ENCODE data around the gene ATP8A1. TPM values are rescaled to one million over a fixed set of nuclear protein-coding genes. Genes with fewer than 3 reads are reported as not detected.
A peak's percentile ranks its signal among the peaks of the same experiment; 100 is the strongest.
"Not testable (repeated sequence)": the region's sequence is repeated elsewhere in the genome, so short reads cannot be mapped to it uniquely, and the experiment has no call there.

Gene ATP8A1
- 39.7 TPM for total RNA-seq

GRCh38 chr4:42656944-42657792, at the start of gene ATP8A1:
Gene ATP8A1, minus strand, starts transcription at chr4:42657105. Its CDS starts 232 bp downstream, at chr4:42656873.
- no peaks in the 10 kb centered on the region for H3K36me3 ChIP-seq (ENCODE audit: control insufficient read depth in 3 of 3, insufficient read depth in 3 of 3, low read length in 3 of 3)
- H3K27me3 ChIP-seq (ENCODE audit: control insufficient read depth in 3 of 3, insufficient read depth in 3 of 3, low read length in 3 of 3) = no peaks in the 10 kb centered on the region
- peak within 1 kb of the TSS; percentile 87 for H3K27ac ChIP-seq (ENCODE audit: low read depth, low read length)
- peak within 1 kb of the TSS; percentile 86 to 90 (median 89) for H3K9ac ChIP-seq (ENCODE audit: low read depth in 1 of 3, low read length in 3 of 3)
- no peaks in the 10 kb centered on the region for H3K9me3 ChIP-seq (ENCODE audit: control insufficient read depth in 3 of 3, low read length in 3 of 3)
- H3K4me3 ChIP-seq (ENCODE audit: low read length in 3 of 3) = peak within 1 kb of the TSS; percentile 81 to 86 (median 85)
- H3K4me1 ChIP-seq (ENCODE audit: control insufficient read depth in 3 of 3, insufficient read depth in 3 of 3, low read length in 3 of 3) = peaks cover 33 to 39% (median 38%) of the 10 kb centered on the region in 3 donors

DNA sequence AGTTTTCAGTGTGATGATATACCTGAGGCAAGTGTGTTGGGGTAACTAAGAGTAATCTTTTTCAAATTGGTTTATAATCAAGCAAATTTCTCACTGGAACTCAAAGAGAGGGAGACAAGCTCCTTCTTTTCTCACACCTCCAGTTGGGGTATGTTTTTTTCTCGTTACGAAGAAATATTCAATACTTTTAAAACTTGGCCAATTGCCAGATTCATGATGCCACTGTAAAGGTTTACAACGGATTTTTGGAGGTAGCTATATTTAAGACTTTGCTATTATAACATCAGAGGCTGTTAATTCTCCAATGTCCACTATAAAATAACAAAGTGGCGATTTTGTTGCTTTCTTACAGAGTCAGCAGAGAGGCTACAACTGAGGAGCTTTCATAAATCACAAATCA, 49.2 kb upstream of the ATP8A1 start:
- no peak overlapping the region for H3K9ac ChIP-seq (ENCODE audit: low read depth in 1 of 3, low read length in 3 of 3)
- no peaks in the 10 kb centered on the region for H3K36me3 ChIP-seq (ENCODE audit: control insufficient read depth in 3 of 3, insufficient read depth in 3 of 3, low read length in 3 of 3)
- H3K4me1 ChIP-seq (ENCODE audit: control insufficient read depth in 3 of 3, insufficient read depth in 3 of 3, low read length in 3 of 3) = no peaks in the 10 kb centered on the region
- H3K4me3 ChIP-seq (ENCODE audit: low read length in 3 of 3) = no peak overlapping the region
- no peaks in the 10 kb centered on the region for H3K9me3 ChIP-seq (ENCODE audit: control insufficient read depth in 3 of 3, low read length in 3 of 3)
- no peaks in the 10 kb centered on the region for H3K27me3 ChIP-seq (ENCODE audit: control insufficient read depth in 3 of 3, insufficient read depth in 3 of 3, low read length in 3 of 3)
- no peak overlapping the region for H3K27ac ChIP-seq (ENCODE audit: low read depth, low read length)

DNA sequence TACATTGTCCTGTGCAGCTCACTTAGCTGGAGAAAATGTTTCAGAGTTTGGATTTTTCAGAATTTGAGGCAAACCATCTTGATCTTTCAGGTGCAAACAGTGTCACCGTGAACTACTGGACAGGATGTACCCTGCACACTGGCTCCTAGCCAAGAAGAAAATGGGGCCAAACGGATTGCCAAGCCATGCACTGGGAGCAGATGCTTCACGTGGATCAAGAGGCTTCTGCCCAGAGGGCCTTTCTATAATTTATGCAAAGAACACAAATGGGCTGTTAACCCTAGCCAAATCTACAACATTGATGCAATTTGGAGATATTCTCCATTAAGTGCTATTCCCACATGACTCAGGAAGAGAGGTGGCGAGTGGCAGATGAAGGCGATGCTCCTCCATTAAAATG, 46.9 kb upstream of the ATP8A1 start:
- Histone ChIP-seq H3K36me3 (ENCODE audit: control insufficient read depth in 3 of 3, insufficient read depth in 3 of 3, low read length in 3 of 3) (no peaks in the 10 kb centered on the region), H3K4me1 (ENCODE audit: control insufficient read depth in 3 of 3, insufficient read depth in 3 of 3, low read length in 3 of 3) (no peaks in the 10 kb centered on the region), H3K27me3 (ENCODE audit: control insufficient read depth in 3 of 3, insufficient read depth in 3 of 3, low read length in 3 of 3) (no peaks in the 10 kb centered on the region), H3K9ac (ENCODE audit: low read depth in 1 of 3, low read length in 3 of 3) (no peak overlapping the region), H3K4me3 (ENCODE audit: low read length in 3 of 3) (no peak overlapping the region), H3K27ac (ENCODE audit: low read depth, low read length) (no peak overlapping the region), H3K9me3 (ENCODE audit: control insufficient read depth in 3 of 3, low read length in 3 of 3) (no peaks in the 10 kb centered on the region)

GRCh38 chr4:42702895-42703294, 46.0 kb upstream of the ATP8A1 start:
- no peaks in the 10 kb centered on the region for H3K36me3 ChIP-seq (ENCODE audit: control insufficient read depth in 3 of 3, insufficient read depth in 3 of 3, low read length in 3 of 3)
- H3K27ac ChIP-seq (ENCODE audit: low read depth, low read length) = no peak overlapping the region
- H3K27me3 ChIP-seq (ENCODE audit: control insufficient read depth in 3 of 3, insufficient read depth in 3 of 3, low read length in 3 of 3) = no peaks in the 10 kb centered on the region
- no peak overlapping the region for H3K9ac ChIP-seq (ENCODE audit: low read depth in 1 of 3, low read length in 3 of 3)
- no peak overlapping the region for H3K4me3 ChIP-seq (ENCODE audit: low read length in 3 of 3)
- H3K4me1 ChIP-seq (ENCODE audit: control insufficient read depth in 3 of 3, insufficient read depth in 3 of 3, low read length in 3 of 3) = no peaks in the 10 kb centered on the region
- no peaks in the 10 kb centered on the region for H3K9me3 ChIP-seq (ENCODE audit: control insufficient read depth in 3 of 3, low read length in 3 of 3)

- H3K27ac ChIP-seq (ENCODE audit: low read depth, low read length); H3K36me3 ChIP-seq (ENCODE audit: control insufficient read depth in 3 of 3, insufficient read depth in 3 of 3, low read length in 3 of 3); H3K4me3 ChIP-seq (ENCODE audit: low read length in 3 of 3); H3K9ac ChIP-seq (ENCODE audit: low read depth in 1 of 3, low read length in 3 of 3); H3K27me3 ChIP-seq (ENCODE audit: control insufficient read depth in 3 of 3, insufficient read depth in 3 of 3, low read length in 3 of 3); H3K9me3 ChIP-seq (ENCODE audit: control insufficient read depth in 3 of 3, low read length in 3 of 3); H3K4me1 ChIP-seq (ENCODE audit: control insufficient read depth in 3 of 3, insufficient read depth in 3 of 3, low read length in 3 of 3): not testable (repeated sequence)
Observed at GRCh38 chr4:42701780-42702179, 44.9 kb upstream of the ATP8A1 start.

- no peak overlapping the region for H3K27ac ChIP-seq (ENCODE audit: low read depth, low read length)
- no peak overlapping the region for H3K9ac ChIP-seq (ENCODE audit: low read depth in 1 of 3, low read length in 3 of 3)
- H3K27me3 ChIP-seq (ENCODE audit: control insufficient read depth in 3 of 3, insufficient read depth in 3 of 3, low read length in 3 of 3) = no peaks in the 10 kb centered on the region
- H3K4me3 ChIP-seq (ENCODE audit: low read length in 3 of 3) = no peak overlapping the region
- H3K4me1 ChIP-seq (ENCODE audit: control insufficient read depth in 3 of 3, insufficient read depth in 3 of 3, low read length in 3 of 3) = no peaks in the 10 kb centered on the region
- no peaks in the 10 kb centered on the region for H3K36me3 ChIP-seq (ENCODE audit: control insufficient read depth in 3 of 3, insufficient read depth in 3 of 3, low read length in 3 of 3)
- no peaks in the 10 kb centered on the region for H3K9me3 ChIP-seq (ENCODE audit: control insufficient read depth in 3 of 3, low read length in 3 of 3)
Observed at GRCh38 chr4:42690537-42690936, 33.6 kb upstream of the ATP8A1 start.

- H3K9me3 ChIP-seq (ENCODE audit: control insufficient read depth in 3 of 3, low read length in 3 of 3) = no peaks in the 10 kb centered on the region
- no peaks in the 10 kb centered on the region for H3K36me3 ChIP-seq (ENCODE audit: control insufficient read depth in 3 of 3, insufficient read depth in 3 of 3, low read length in 3 of 3)
- H3K9ac ChIP-seq (ENCODE audit: low read depth in 1 of 3, low read length in 3 of 3) = no peak overlapping the region
- H3K27me3 ChIP-seq (ENCODE audit: control insufficient read depth in 3 of 3, insufficient read depth in 3 of 3, low read length in 3 of 3) = no peaks in the 10 kb centered on the region
- no peaks in the 10 kb centered on the region for H3K4me1 ChIP-seq (ENCODE audit: control insufficient read depth in 3 of 3, insufficient read depth in 3 of 3, low read length in 3 of 3)
- no peak overlapping the region for H3K4me3 ChIP-seq (ENCODE audit: low read length in 3 of 3)
- H3K27ac ChIP-seq (ENCODE audit: low read depth, low read length) = no peak overlapping the region
Observed at GRCh38 chr4:42683393-42683792, 26.5 kb upstream of the ATP8A1 start.

DNA sequence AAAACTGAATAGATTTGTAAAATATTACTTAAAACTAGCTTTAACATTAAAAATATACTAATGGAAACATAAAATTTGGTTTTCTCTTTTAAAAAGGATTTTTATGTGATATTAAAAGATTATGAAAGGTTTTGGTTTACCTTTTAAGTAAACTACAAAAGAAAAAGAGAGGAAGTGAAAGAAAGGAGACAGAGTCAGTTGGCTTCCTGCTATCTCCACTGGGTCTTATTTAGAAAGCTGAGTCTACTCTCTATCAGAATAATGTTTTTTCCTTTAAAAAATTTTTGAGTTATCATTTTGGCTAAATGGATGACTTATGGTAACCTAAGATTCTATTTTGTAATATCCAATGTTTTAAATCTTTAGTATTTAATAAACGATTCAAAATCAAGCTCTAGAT, 21.6 kb upstream of the ATP8A1 start:
- no peaks in the 10 kb centered on the region for H3K4me1 ChIP-seq (ENCODE audit: control insufficient read depth in 3 of 3, insufficient read depth in 3 of 3, low read length in 3 of 3)
- no peak overlapping the region for H3K9ac ChIP-seq (ENCODE audit: low read depth in 1 of 3, low read length in 3 of 3)
- H3K4me3 ChIP-seq (ENCODE audit: low read length in 3 of 3) = no peak overlapping the region
- no peaks in the 10 kb centered on the region for H3K9me3 ChIP-seq (ENCODE audit: control insufficient read depth in 3 of 3, low read length in 3 of 3)
- no peaks in the 10 kb centered on the region for H3K36me3 ChIP-seq (ENCODE audit: control insufficient read depth in 3 of 3, insufficient read depth in 3 of 3, low read length in 3 of 3)
- no peak overlapping the region for H3K27ac ChIP-seq (ENCODE audit: low read depth, low read length)
- no peaks in the 10 kb centered on the region for H3K27me3 ChIP-seq (ENCODE audit: control insufficient read depth in 3 of 3, insufficient read depth in 3 of 3, low read length in 3 of 3)

GRCh38 chr4:42676066-42676951, 19.4 kb upstream of the ATP8A1 start:
- no peaks in the 10 kb centered on the region for H3K9me3 ChIP-seq (ENCODE audit: control insufficient read depth in 3 of 3, low read length in 3 of 3)
- H3K27ac ChIP-seq (ENCODE audit: low read depth, low read length) = no peak overlapping the region
- no peak overlapping the region for H3K9ac ChIP-seq (ENCODE audit: low read depth in 1 of 3, low read length in 3 of 3)
- H3K27me3 ChIP-seq (ENCODE audit: control insufficient read depth in 3 of 3, insufficient read depth in 3 of 3, low read length in 3 of 3) = no peaks in the 10 kb centered on the region
- no peaks in the 10 kb centered on the region for H3K4me1 ChIP-seq (ENCODE audit: control insufficient read depth in 3 of 3, insufficient read depth in 3 of 3, low read length in 3 of 3)
- no peaks in the 10 kb centered on the region for H3K36me3 ChIP-seq (ENCODE audit: control insufficient read depth in 3 of 3, insufficient read depth in 3 of 3, low read length in 3 of 3)
- H3K4me3 ChIP-seq (ENCODE audit: low read length in 3 of 3) = no peak overlapping the region

- Histone ChIP-seq H3K9me3 (ENCODE audit: control insufficient read depth in 3 of 3, low read length in 3 of 3) (no peaks in the 10 kb centered on the region), H3K4me1 (ENCODE audit: control insufficient read depth in 3 of 3, insufficient read depth in 3 of 3, low read length in 3 of 3) (no peaks in the 10 kb centered on the region), H3K27me3 (ENCODE audit: control insufficient read depth in 3 of 3, insufficient read depth in 3 of 3, low read length in 3 of 3) (no peaks in the 10 kb centered on the region), H3K9ac (ENCODE audit: low read depth in 1 of 3, low read length in 3 of 3) (no peak overlapping the region), H3K36me3 (ENCODE audit: control insufficient read depth in 3 of 3, insufficient read depth in 3 of 3, low read length in 3 of 3) (no peaks in the 10 kb centered on the region), H3K4me3 (ENCODE audit: low read length in 3 of 3) (no peak overlapping the region), H3K27ac (ENCODE audit: low read depth, low read length) (no peak overlapping the region)
Observed at GRCh38 chr4:42673082-42673425, 16.1 kb upstream of the ATP8A1 start.
